Glutamatergic neuron (in vitro differentiated cells): ENCODE data around the gene MICB. TPM values are rescaled to one million over a fixed set of nuclear protein-coding genes. Genes with fewer than 3 reads are reported as not detected.
"Not testable (repeated sequence)": the region's sequence is repeated elsewhere in the genome, so short reads cannot be mapped to it uniquely, and the experiment has no call there.

Source experiments
- DNase-seq: peaks from one replicate; pipeline ENCODE4 v3.0.0; 2022
- H3K27ac Mint-ChIP-seq: one replicate; pipeline ENCODE4 v1.8.0; 2020; ENCODE audit warnings: mild to moderate bottlenecking, mixed read lengths, inconsistent platforms; ENCODE audit not compliant: unreplicated experiment
- H3K27me3 Mint-ChIP-seq: one replicate; pipeline ENCODE4 v1.8.0; 2020; ENCODE audit warnings: mild to moderate bottlenecking, moderate library complexity, mixed read lengths, inconsistent platforms; ENCODE audit not compliant: unreplicated experiment
- H3K36me3 Mint-ChIP-seq: one replicate; pipeline ENCODE4 v1.8.0; 2020; ENCODE audit warnings: mild to moderate bottlenecking, mixed read lengths, inconsistent platforms; ENCODE audit not compliant: unreplicated experiment
- H3K4me1 Mint-ChIP-seq: one replicate; pipeline ENCODE4 v1.8.0; 2020; ENCODE audit warnings: mild to moderate bottlenecking, low read depth, mixed read lengths, inconsistent platforms; ENCODE audit not compliant: unreplicated experiment
- H3K4me3 Mint-ChIP-seq: one replicate; pipeline ENCODE4 v1.8.0; 2020; ENCODE audit warnings: mild to moderate bottlenecking, mixed read lengths, inconsistent platforms; ENCODE audit not compliant: unreplicated experiment
- H3K9me3 Mint-ChIP-seq: one replicate; pipeline ENCODE4 v1.8.0; 2020; ENCODE audit warnings: mild to moderate bottlenecking, moderate library complexity, mixed read lengths, inconsistent platforms; ENCODE audit not compliant: unreplicated experiment
- CTCF ChIP-seq: fragments of 200-600 bp; sonication (generic); IDR thresholded peaks from one replicate; pipeline ENCODE4 v1.5.0; 2021; ENCODE audit not compliant: partially characterized antibody, unreplicated experiment
- long read RNA-seq: library from polyadenylated mRNA; unstranded; transcript quantifications from one replicate; pipeline ENCODE4 v2.0.0, GENCODE V29; 2020; ENCODE audit not compliant: unreplicated experiment
- total RNA-seq: library from RNA; stranded (reverse); fragmentation: NEBNext Ultra II Directional; extraction: Animal tissue kit (Norgen Biotek cat#: 25700); gene quantifications from one replicate; pipeline ENCODE4 v1.2.1, GENCODE V29; 2021; ENCODE audit not compliant: unreplicated experiment

MICB gene
- total RNA-seq, result 3.6 TPM
- long read RNA-seq, partial matches to known transcripts, result 0 of 1 reads
- long read RNA-seq, other reads (novel, unspliced or antisense), result 1 of 1 reads

DNA sequence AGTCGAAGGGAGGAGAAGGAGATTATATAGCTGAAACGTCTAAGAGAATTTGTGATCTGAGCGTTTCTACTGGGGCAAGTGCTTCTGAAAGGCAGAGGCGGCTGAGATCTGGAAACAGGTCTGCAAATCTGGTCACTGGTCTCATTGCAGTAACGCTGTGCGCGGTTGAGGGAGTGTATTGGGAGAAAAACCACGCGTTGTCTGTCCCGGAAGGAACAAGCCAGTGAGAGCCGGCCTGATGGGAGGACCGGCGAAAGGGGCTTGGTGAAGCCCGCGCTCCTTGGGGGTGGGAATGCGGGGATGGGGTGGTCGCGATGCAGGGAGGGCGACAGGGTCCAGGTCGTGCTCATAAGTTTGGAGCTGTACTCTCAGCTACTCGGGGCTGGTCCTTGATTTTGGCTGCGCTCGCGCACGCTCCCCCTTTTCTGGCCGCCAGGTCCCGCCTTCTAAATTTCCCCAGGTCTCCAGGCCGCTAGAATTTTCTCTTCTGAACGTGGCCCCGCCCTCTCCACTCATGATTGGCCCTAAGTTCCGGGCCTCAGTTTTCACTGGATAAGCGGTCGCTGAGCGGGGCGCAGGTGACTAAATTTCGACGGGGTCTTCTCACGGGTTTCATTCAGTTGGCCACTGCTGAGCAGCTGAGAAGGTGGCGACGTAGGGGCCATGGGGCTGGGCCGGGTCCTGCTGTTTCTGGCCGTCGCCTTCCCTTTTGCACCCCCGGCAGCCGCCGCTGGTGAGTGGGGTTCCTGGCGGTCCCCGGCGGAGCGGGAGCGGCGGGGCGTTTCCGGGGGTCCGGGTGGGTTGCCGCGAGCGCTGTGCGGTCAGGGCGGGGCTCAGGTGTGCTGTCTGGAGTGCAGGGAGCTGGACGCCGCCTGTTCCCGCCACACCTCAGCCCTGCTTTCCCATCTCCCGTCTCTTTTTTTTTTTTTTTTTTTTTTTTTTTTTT is at the start of gene MICB:
MICB (plus strand) TSS at position 615 of the 946 bp plus-strand sequence; CDS start at position 664, 49 bp downstream.
- H3K9me3 Mint-ChIP-seq, result peaks cover 7% of the 10 kb centered on the region
- H3K27me3 Mint-ChIP-seq, result peaks cover 13% of the 10 kb centered on the region
- H3K4me3 Mint-ChIP-seq, result peak within 1 kb of the TSS; percentile 98
- DNase-seq, result peak; percentile 52
- H3K36me3 Mint-ChIP-seq, result no peaks in the 10 kb centered on the region
- H3K4me1 Mint-ChIP-seq, result peaks cover 10% of the 10 kb centered on the region
- no peak for TF ChIP-seq CTCF
- H3K27ac Mint-ChIP-seq, result no peak within 1 kb of the TSS

GRCh38 chr6:31450751-31451150 is 47.2 kb upstream of the MICB start:
- H3K27me3 Mint-ChIP-seq, result peaks cover 2% of the 10 kb centered on the region
- no peaks in the 10 kb centered on the region for H3K4me1 Mint-ChIP-seq
- TF ChIP-seq CTCF, result no peak
- H3K9me3 Mint-ChIP-seq, result peaks cover 4% of the 10 kb centered on the region
- H3K27ac Mint-ChIP-seq, result no peak overlapping the region
- DNase-seq, result no peak
- H3K4me3 Mint-ChIP-seq, result no peak overlapping the region
- H3K36me3 Mint-ChIP-seq, result peaks cover 7% of the 10 kb centered on the region

- no peak for TF ChIP-seq CTCF
- H3K9me3 Mint-ChIP-seq, result peaks cover 4% of the 10 kb centered on the region
- H3K4me1 Mint-ChIP-seq, result no peaks in the 10 kb centered on the region
- no peak overlapping the region for H3K4me3 Mint-ChIP-seq
- no peak overlapping the region for H3K27ac Mint-ChIP-seq
- H3K27me3 Mint-ChIP-seq, result peaks cover 2% of the 10 kb centered on the region
- DNase-seq, result no peak
- H3K36me3 Mint-ChIP-seq, result peaks cover 12% of the 10 kb centered on the region
Observed at GRCh38 chr6:31452859-31453258, 45.1 kb upstream of the MICB start.

- H3K27ac Mint-ChIP-seq, result no peak overlapping the region
- no peak for DNase-seq
- no peak overlapping the region for H3K4me3 Mint-ChIP-seq
- peaks cover 4% of the 10 kb centered on the region for H3K9me3 Mint-ChIP-seq
- H3K4me1 Mint-ChIP-seq, result no peaks in the 10 kb centered on the region
- H3K27me3 Mint-ChIP-seq, result peaks cover 2% of the 10 kb centered on the region
- H3K36me3 Mint-ChIP-seq, result peaks cover 12% of the 10 kb centered on the region
- no peak for TF ChIP-seq CTCF
Observed at GRCh38 chr6:31453259-31453658, 44.7 kb upstream of the MICB start.

- H3K9me3 Mint-ChIP-seq, H3K4me1 Mint-ChIP-seq, DNase-seq, H3K4me3 Mint-ChIP-seq, H3K36me3 Mint-ChIP-seq, H3K27ac Mint-ChIP-seq, H3K27me3 Mint-ChIP-seq: not testable (repeated sequence)
Observed at GRCh38 chr6:31459864-31460263, 38.1 kb upstream of the MICB start.
